IPS DF 4.7 (cell line): ENCODE results near the gene ARPC3.
"Not testable (repeated sequence)": the region's sequence is repeated elsewhere in the genome, so short reads cannot be mapped to it uniquely, and the experiment has no call there.

Experiments used
- DNase-seq: peaks from one replicate; pipeline ENCODE4 v3.0.0-alpha.2; 2013; ENCODE audit warnings: low spot score; ENCODE audit errors: extremely low read depth

The ARPC3 gene

DNA sequence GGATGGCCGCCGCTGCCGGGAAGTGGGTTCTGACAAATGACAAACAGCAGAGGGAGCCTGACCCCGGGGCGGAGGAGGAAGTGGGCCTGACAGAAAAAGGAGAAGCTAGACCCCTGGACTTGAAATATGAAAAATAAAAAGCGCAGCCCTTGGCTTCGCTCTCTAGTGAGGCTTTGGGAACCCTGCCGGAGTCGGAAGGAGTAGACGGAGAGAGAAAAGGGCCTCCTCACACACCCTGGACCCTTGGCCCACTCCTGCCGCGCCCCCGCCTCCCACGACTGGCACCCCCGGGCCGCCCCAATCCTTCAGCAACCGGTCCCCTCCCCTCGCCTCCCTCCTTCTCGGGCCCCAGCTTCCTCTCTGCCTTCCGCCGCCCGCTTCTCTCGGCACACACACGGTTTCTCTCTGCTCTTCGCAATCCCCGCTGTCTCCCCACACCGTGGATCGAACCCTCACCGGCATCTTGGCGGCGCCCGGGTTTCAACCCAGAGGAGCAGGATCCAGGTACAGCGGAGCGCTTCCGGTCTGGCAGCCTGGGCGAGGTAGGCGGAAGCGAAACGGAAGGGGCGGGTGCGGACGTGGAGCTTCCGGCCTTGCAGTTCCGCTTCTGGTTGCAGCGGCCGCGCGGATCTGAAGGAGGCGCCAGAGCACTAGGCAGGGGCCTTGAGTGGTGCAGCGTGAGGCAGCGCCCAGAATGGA lies at the start of gene ARPC3:
Gene ARPC3, minus strand, starts transcription at position 539 of the 699 bp plus-strand sequence. Its CDS starts 77 bp downstream, at position 462.
- peak; percentile 91 for DNase-seq

DNA sequence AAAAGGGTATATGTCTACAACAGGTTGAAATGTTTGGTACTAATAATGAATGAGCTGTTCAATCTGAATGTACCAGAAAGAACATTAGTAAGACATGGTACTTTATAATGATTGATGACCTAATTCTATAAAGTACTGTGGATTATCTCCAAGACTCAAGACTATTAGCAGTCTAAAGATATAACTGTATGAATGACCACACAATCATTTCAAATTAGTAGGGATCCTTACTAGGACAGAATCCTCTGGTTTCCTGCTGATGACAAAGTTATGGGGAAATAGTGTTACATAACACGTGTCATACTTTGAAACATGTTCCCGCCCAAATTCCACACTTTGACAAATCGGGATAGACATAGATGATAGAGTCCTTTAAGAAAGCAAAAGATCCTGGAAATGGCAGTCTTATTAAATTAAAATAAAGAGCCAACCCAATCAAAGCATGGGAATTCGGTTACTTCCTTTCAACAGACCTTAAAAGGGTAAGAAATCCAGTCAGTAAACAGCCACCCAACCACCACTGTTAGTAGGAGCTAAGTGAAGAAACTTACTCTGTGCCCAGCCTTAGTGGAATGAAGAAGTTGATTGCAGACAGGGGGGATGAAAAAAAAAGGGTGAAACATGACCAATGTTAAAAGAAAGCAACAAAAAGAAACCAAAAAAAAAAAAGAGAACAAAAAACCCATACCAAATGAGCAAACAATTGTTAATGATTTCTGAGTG lies 49.0 kb upstream of the ARPC3 start:
- no peak for DNase-seq

DNA sequence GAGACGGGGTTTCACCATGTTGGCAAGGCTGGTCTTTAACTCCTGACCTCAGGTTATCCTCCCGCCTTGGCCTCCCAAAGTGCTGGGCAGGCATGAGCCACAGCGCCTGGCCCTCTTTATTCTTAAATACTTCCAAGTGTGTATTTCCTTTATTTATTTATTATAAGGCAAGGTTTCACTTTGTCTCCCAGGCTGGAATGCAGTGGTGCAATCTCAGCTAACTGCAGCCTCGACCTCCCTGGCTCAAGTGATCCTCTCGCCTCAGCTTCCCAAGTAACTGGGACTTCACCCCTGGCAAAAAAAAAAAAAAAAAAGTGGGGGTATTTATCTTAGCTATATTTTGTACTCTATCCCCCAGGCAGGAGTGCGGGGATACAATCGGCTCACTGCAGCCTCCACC lies 25.3 kb upstream of the ARPC3 start:
- no peak for DNase-seq

DNA sequence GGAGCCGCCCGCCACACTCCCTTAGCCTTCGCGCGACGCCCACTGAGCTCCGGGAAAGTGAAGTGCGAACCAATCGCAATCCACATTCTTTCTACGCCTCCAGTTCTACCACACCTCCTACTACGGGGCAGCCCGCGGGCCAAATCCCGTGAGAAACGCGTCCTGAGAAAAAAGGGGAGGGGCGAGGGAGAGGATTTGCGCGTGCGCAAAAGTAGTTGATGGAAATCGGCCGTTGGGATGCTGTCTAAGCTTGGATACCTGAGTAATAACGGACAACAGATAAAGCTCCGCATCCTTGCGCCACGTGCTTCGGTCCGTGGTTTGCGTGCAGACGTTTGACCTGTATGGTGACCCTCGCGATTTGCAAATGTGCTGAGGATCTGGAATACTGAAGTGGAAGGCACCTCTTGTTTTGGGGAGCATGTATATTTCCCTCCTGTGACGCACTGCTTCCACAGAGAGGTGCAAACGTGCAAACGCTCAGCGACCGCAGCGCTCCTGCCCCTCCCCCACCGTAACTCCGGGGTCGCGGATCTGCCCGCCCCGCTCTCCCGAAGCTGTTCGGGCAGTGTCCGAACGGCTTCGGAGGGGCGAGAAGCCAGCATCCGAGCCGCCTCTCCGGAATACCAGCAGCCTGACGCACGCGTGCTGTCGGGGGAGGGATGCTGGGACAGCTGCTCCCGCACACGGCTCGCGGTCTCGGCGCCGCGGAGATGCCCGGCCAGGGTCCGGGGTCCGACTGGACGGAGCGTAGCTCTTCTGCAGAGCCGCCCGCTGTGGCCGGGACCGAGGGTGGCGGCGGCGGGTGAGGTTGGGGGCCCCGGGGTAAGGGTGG lies 18.3 kb upstream of the ARPC3 start, which contains the start of the genes FAM216A and GPN3:
Gene FAM216A, plus strand, starts transcription at position 632 of the 835 bp plus-strand sequence. Its CDS starts 31 bp downstream, at position 663.
Gene GPN3, minus strand, starts transcription at position 44 of the 835 bp plus-strand sequence. CDS start 54 bp downstream, outside the sequence.
- DNase-seq: peak; percentile 89

DNA sequence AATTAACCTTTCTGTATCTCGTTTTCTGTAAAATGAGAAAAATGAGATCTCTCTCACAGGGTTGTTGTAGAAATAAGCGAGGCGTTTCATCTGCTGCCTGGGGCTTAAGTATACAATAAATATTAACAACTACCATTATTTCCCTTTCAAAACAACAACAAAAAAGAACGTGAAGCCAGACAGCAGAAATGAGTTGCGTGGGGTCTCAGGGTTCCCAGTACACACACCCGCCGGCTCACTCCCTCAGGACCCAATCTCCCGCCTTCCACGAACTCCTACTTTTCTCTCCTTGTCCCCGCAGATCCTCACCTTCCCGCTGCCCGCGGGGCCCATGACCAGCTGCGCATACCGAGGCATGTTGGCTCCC lies 17.7 kb upstream of the ARPC3 start:
- DNase-seq: no peak

DNA sequence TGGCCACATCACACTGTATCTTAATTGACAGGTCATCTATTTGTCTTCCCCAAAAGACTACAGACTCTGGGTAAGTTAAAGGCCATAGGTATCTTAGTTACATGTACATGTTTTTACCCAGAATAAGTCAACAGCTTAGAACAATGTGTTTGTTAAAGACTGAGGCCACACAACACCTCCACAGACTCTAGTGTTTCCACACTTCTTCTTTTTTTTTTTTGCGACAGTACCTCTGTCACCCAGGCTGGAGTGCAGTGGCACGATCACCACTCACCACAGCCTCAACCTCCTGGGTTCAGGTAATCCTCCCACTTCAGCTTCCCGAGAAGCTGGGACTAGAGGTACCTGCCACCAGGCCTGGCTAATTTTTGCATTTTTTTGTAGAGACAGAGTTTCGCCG lies 16.7 kb upstream of the ARPC3 start:
- DNase-seq: no peak

DNA sequence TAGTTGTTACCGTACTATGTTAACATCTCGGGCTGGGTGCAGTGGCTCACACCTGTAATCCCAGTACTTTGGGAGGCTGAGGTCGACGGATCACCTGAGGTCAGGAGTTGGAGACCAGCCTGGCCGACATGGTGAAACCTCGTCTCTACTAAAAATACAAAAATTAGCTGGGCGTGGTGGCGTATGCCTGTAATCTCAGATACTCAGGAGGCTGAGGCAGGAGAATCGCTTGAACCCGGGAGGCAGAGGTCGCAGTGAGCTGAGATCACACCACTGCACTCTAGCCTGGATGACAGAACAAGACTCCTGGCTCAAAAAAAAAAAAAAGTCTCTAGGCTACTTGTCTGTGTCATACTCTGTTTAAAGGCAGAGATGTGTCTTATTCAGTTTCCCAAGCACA lies 15.6 kb upstream of the ARPC3 start:
- not testable (repeated sequence) for DNase-seq

DNA sequence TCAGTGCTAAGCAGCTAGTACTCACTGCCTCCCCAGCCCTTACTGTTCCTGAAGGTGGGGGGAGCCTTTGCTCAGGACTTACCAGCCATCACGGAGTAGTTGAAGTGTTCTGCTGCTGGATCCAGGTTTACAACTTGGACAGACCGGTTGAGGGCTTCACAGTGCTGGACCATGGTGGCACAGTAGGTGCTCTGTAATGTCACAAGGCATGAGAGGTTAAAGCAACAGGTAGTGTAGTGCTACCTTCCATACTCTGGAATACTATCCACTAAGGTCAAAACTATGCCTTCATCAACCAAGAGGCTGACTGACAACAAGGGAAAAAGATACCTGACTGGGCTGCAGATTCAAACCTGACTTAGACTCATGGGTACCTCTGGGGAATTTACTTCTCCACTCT lies 14.9 kb upstream of the ARPC3 start:
- DNase-seq: no peak

DNA sequence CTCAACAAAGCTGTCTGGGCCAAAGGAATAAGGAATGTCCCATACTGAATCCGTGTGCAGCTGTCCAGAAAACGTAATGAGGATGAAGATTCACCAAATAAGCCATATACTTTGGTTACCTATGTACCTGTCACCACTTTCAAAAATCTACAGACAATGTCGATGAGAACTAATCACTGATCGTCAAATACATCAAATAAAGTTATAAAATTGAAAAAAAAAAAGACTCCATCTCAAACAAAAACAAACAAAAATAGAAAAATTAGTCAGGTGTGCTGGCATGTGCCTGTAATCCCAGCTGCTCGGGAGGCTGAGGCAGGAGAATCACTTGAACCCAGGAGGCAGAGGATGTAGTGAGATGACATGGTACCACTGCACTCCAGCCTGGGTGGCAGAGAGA lies 11.1 kb upstream of the ARPC3 start:
- DNase-seq: not testable (repeated sequence)

DNA sequence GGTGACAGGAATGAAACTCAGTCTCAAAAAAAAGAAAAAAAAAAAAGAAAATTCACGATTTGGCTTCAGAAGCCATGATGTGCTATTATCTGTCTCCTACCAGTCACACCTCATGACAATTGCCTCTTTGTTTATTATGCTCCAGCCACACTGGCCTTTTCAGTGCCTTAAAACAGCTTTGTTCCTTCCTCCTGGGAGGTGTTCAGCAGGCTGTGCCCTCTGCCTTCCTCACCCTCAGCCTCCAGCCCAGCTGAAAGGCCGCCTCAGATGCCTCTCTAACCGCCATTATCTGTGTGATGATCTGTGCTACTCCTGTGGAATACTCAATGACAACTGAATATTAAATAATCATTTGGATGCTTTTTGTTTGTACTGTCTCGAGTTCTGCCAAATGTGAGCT lies 8.6 kb upstream of the ARPC3 start:
- no peak for DNase-seq

DNA sequence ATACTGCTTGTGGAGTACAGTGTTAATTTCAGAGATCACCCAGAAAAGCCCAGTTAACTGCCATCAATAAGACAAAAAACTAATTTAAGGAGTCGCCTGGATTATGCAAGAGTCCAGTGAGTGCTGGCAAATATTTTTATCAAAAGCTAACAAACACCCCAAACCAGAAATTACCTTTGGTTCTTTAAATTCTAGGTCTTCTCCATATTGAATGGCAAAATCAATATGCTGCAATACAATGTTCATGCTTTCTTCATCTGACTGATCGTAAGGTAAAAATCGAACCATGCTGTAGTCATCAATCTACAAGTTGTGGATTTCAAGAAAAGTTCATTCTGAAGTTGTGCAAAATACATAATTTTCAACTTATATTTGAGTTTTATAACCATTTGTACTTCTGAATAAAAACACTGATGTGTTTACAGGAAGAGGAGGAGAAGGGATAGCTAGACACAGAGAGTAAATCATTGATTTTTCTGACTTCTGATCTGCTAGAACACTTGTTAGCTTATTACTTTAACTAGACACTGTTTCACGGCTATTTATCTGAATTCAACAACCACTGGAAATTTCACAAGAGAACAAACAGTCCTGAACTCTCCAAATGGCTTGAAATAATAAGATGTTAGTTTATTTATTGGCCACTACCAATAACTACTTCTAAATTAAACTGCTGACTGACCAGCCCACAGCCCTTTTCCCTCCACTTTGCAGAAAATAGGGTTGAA lies 3.6 kb upstream of the ARPC3 start:
- DNase-seq: no peak

DNA sequence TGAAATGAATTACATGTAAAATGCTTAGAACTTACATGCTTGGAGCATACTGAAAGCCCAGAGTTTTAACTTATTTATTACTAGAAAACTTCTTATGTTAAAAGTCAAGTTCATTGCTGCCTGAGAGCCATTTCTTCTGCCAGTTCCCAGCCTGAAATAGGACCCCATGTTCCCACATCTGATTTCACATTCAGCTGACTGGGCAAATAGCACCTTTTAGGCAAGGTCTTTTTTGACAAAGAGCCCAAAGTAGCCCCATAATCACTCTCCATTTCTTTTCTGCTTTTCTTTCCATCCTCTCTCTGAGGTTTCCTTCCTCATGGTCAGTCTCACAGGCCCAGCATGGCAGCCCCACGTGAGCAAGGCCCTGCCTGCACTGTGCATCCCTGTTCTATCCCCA lies 1.1 kb upstream of the ARPC3 start:
- no peak for DNase-seq

DNA sequence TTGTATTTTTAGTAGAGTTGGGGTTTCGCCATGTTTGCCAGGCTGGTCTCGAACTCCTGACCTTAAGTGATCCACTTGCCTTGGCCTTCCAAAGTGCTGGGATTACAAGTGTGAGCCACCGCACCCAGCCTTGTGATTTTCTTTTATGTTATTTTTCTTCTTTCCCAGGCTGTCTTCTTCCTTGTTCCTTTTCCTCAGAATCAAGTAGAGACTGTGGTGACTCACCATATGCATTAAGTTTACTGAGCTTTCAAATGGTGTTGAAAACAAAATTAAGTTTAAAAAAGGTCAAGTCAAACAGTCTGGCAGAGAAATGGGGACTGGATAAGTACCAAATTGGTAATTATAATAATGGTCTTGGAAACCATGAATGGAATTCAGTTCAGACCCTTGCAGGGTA lies 5.7 kb downstream of the ARPC3 start:
- no peak for DNase-seq

DNA sequence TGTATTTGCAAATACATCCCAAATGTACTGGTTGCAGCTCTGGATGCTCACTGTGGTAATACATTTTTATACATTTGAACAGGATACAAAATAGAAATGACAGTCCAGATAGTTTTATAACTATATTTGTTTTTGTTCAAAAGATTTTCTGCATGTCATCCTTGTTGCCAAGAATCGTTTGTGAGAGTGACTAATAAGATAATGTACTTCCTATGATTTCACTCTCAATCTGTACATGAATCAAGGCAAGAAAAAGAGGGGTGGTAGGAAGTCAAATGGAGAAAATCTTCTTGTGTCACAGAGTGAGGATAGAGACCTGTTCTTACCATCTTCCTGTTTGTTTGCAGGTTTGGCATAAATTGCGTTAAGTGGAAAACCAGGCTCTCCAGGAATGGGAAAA lies 13.9 kb downstream of the ARPC3 start:
- DNase-seq: no peak

DNA sequence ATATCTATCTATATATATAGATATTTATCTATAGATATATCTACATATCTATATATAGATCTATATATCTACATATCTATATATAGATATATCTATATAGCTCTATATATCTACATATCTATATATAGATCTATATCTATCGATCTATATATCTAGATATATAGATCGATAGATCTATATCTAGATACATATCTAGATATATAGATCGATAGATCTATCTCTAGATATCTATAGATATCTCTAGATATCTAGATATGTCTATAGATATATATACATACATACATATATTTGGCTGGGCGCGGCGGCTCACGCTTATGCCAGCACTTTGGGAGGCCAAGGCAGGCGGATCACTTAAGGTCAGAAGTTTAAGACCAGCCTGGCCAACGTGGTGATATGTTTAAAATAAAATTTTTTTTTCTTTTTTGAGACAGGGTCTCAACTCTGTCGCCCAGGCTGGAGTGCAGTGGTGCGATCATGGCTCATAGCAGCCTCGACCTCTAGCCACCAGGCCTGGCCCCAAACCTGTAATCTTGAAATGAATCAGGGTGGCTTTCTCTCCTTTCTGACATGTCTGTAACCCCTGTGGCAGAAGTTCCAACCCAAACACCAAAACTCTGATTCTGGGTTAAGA lies 18.1 kb downstream of the ARPC3 start:
- DNase-seq: no peak

DNA sequence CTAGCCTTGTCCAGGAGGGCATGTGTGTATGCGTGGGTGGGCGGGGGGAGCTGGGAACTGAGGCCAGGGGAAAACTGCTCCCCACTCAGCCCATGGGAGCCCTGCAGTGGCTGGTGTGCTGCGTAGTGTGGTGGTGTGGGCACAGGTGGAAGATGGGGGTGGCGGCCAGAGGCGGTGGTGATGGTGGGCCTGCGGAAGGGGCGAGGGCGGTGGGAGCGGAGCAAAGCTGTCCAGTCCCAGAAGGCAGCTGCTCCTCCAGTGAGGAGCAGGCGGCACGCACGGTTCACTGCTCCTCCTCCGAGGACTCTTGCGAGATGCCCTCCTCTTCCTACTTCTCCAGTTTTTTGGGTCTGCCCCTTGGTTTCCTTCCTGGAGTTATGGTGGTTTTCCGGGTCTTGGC lies 20.5 kb downstream of the ARPC3 start:
- not testable (repeated sequence) for DNase-seq

DNA sequence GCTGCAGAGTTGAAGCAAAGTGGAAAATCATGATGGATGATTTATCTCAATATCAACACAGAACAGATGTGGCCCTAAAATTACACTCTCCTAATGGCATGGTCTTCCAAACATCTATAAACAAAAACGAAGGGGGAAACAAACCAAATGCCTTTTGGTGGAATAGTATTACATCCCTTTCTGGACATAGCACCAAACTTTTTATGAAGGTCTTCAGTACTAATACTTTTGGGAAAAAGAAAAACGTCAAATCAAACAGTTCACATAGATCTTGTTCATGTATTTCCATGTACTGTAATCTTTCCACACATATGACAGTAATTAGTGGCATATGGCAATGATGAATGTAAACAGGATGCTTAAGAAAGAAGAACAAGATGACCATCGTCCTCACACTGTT lies 23.7 kb downstream of the ARPC3 start:
- no peak for DNase-seq

DNA sequence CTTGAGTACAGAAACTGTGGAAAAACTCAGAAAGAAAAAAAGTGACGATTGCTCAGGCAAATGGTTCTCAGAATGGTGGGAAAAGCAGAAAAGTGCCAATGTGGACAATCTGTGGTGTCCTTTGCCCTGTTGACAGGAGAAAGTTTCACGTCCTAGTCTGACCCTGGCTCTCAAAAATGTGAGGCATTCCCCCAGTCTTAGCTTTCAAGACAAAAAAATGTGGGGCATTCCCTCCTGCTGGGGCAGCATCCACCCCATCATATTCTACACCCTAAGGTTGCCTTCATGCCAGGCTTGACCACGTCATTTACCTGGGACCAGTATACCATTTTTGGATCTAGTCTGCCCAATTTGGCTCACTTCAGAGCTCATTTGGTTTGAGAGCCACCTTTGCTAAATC lies 25.9 kb downstream of the ARPC3 start:
- DNase-seq: no peak

DNA sequence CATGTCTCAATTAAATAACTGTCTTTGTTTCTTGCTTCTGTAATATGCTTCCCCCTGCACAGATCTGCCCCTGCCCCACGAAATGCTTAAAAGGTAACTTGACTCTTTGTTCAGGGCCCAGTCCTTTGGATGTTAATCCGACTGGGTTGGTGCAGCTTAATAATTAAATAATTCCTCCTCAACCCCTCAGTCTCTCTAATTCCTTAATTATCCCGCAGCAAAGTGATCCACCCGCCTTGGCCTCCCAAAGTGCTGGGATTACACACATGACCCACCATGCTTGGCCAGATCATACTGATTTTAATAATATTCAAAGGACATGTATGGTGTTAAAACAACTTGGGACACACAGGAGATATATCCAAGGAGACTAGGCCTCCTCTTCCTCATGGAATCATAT lies 28.4 kb downstream of the ARPC3 start:
- no peak for DNase-seq

DNA sequence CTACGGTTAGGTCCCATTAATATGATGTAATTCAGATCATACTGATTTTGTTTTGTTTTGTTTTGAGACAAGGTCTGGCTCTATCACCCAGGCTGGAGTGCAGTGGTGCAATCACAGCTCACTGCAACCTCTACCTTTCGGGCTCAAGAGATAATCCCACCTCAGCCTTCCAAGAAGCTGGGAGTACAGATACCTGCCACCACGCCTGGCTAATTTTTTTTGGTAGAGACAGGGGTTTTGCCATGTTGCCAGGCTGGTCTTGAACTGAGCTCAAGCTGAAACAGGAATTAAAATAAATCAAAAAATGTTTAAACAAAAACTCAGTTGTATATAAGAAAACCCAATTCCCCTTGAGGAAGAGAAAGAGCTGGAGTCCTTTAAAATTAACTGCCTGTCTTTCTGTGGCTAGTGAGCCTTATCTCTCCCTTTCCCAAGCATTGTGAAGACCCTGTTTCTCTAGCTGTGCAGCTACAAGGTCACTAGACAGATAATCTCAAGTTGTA lies 28.9 kb downstream of the ARPC3 start:
- no peak for DNase-seq

DNA sequence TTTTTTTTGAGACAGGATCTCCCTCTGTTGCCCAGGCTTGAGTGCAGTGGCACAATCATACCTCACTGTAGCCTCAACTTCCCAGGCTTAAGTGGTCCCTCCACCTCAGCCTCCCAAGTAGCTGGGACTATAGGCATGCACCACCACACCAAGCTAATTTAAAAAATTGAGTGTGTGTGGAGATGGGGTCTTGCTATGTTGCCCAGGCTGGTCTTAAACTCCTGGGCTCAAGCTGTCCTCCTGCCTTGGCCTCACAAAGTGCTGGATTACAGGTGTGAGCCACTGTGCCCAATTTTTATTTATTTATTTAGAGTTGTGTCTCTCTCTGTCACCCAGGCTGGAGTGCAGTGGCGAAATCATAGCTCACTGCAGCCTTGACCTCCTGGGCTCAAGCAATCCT lies 29.5 kb downstream of the ARPC3 start:
- not testable (repeated sequence) for DNase-seq
